CD14-positive monocyte (primary cell): ENCODE data around the gene CACNA1D. TPM values are rescaled to one million over a fixed set of nuclear protein-coding genes. Genes with fewer than 3 reads are reported as not detected.

Source experiments
- DNase-seq, 3 donors: peaks; one replicate each; pipeline ENCODE4 v3.0.0-alpha.2; 2011 to 2022
- H2AFZ ChIP-seq: 2 replicates; pipeline ENCODE4 v1.6.0; 2012; ENCODE audit warnings: mild to moderate bottlenecking, low read depth, low read length, inconsistent platforms; ENCODE audit not compliant: insufficient read depth, poor library complexity, severe bottlenecking
- H3K27ac ChIP-seq, 2 donors: 1 replicate in 1 of 2; 2 replicates in 1 of 2; pipeline ENCODE4 v1.5.1; 2012 to 2013; ENCODE audit warnings: low read length in 2 of 2, control low read depth in 1 of 2, inconsistent platforms in 1 of 2, low read depth in 1 of 2, mild to moderate bottlenecking in 1 of 2
- H3K27me3 ChIP-seq, 2 donors: one replicate each; pipeline versions ENCODE4 v1.6.0 to v1.6.1; 2011 to 2013; ENCODE audit warnings: low read length in 2 of 2; ENCODE audit not compliant: control insufficient read depth in 2 of 2, insufficient read depth in 2 of 2
- H3K36me3 ChIP-seq, 2 donors: replicated peaks in 1 of 2; 1 replicate in 1 of 2; 2 replicates in 1 of 2; pipeline versions ENCODE4 v1.5.1 to v1.6.1; 2012 to 2013; ENCODE audit warnings: low read length in 2 of 2, control low read depth in 1 of 2, inconsistent platforms in 1 of 2, mild to moderate bottlenecking in 1 of 2; ENCODE audit not compliant: insufficient read depth in 2 of 2, control insufficient read depth in 1 of 2
- H3K4me1 ChIP-seq, 2 donors: 1 replicate in 1 of 2; 2 replicates in 1 of 2; pipeline versions ENCODE4 v1.5.1 to v1.6.1; 2012 to 2013; ENCODE audit warnings: low read length in 2 of 2, control low read depth in 1 of 2, inconsistent platforms in 1 of 2, mild to moderate bottlenecking in 1 of 2, moderate library complexity in 1 of 2; ENCODE audit not compliant: insufficient read depth in 2 of 2, control insufficient read depth in 1 of 2
- H3K4me2 ChIP-seq: replicated peaks from 2 replicates; pipeline ENCODE3; 2012; ENCODE audit warnings: low read length, moderate library complexity, mild to moderate bottlenecking; ENCODE audit not compliant: poor library complexity, severe bottlenecking; ENCODE audit errors: extremely low read depth
- H3K4me3 ChIP-seq, 3 experiments: fragments of 200-600 bp in 1 of 3; sonication (generic) in 1 of 3; replicated peaks in 1 of 3; 1 replicate in 2 of 3; 2 replicates in 1 of 3; pipeline ENCODE4 v1.5.1; 2011 to 2013; ENCODE audit warnings: low read length in 3 of 3, mild to moderate bottlenecking in 3 of 3, control low read depth in 2 of 3, low read depth in 2 of 3, inconsistent platforms in 1 of 3, moderate library complexity in 1 of 3
- H3K79me2 ChIP-seq: 2 replicates; pipeline ENCODE4 v1.6.0; 2012; ENCODE audit warnings: mild to moderate bottlenecking, control low read depth, inconsistent platforms, low read length, moderate library complexity; ENCODE audit not compliant: insufficient read depth
- H3K9ac ChIP-seq: 2 replicates; pipeline ENCODE4 v1.6.0; 2017; ENCODE audit warnings: low read length, mild to moderate bottlenecking; ENCODE audit not compliant: insufficient read depth, poor library complexity, severe bottlenecking
- H3K9me3 ChIP-seq, 2 donors: replicated peaks in 1 of 2; 1 replicate in 1 of 2; 2 replicates in 1 of 2; pipeline versions ENCODE4 v1.5.1 to v1.6.1; 2012 to 2013; ENCODE audit warnings: low read length in 2 of 2, control low read depth in 1 of 2; ENCODE audit not compliant: control insufficient read depth in 1 of 2, insufficient read depth in 1 of 2
- H4K20me1 ChIP-seq: 2 replicates; pipeline ENCODE4 v1.6.0; 2012; ENCODE audit warnings: mild to moderate bottlenecking, low read length, control low read depth, moderate library complexity; ENCODE audit not compliant: insufficient read depth
- H3K27ac Mint-ChIP-seq, 7 donors: one replicate each; pipeline ENCODE4 v1.8.0; 2020; ENCODE audit warnings: mild to moderate bottlenecking in 7 of 7, mixed read lengths in 7 of 7, moderate library complexity in 6 of 7, inconsistent platforms in 2 of 7
- H3K27me3 Mint-ChIP-seq, 3 donors: one replicate each; pipeline ENCODE4 v1.8.0; 2021 to 2022; ENCODE audit warnings: low read depth in 3 of 3, mild to moderate bottlenecking in 3 of 3, mixed read lengths in 3 of 3, moderate library complexity in 3 of 3, inconsistent platforms in 1 of 3
- H3K36me3 Mint-ChIP-seq, 2 donors: one replicate each; pipeline ENCODE4 v1.8.0; 2020; ENCODE audit warnings: mixed read lengths in 2 of 2, inconsistent platforms in 1 of 2, mild to moderate bottlenecking in 1 of 2
- H3K4me1 Mint-ChIP-seq: one replicate; pipeline ENCODE4 v1.8.0; 2020; ENCODE audit warnings: mild to moderate bottlenecking, mixed read lengths
- H3K4me3 Mint-ChIP-seq, 2 donors: one replicate each; pipeline ENCODE4 v1.8.0; 2020; ENCODE audit warnings: mild to moderate bottlenecking in 2 of 2, mixed read lengths in 2 of 2, moderate library complexity in 1 of 2
- H3K9me3 Mint-ChIP-seq, 7 donors: one replicate each; pipeline ENCODE4 v1.8.0; 2020 to 2022; ENCODE audit warnings: mixed read lengths in 7 of 7, mild to moderate bottlenecking in 6 of 7, moderate library complexity in 6 of 7, inconsistent platforms in 2 of 7
- CTCF ChIP-seq: fragments of 200-600 bp; IDR thresholded peaks from one replicate; pipeline ENCODE4 v1.8.0; 2022; ENCODE audit warnings: antibody characterized with exemption, mild to moderate bottlenecking
- WGBS: methylation state at CpG from one replicate; pipeline ENCODE4 v1.1.5; 2013; ENCODE audit warnings: missing lambda C conversion rate; ENCODE audit not compliant: insufficient coverage; 5-methylcytosine and 5-hydroxymethylcytosine counted together
- intact Hi-C, 2 donors: fragments of 100-400 bp; cut with micrococcal nuclease; formaldehyde crosslinking; loops; one replicate each; pipeline versions ENCODE4 v1.15.0 to v1.15.1; 2023
- polyA plus RNA-seq, 3 donors: library from polyadenylated mRNA; depleted of rRNA in 1 of 3; unstranded in 2 of 3; stranded (reverse) in 1 of 3; fragments of 300-500 nt in 2 of 3; fragments of >200 nt in 1 of 3; fragmentation: Illumina TruSeq in 2 of 3; gene quantifications; 1 replicate in 2 of 3; 2 replicates in 1 of 3; pipeline ENCODE4 v1.2.3, GENCODE V29; 2012 to 2021

The CACNA1D gene
- polyA plus RNA-seq, 3 donors = 0.29 to 1.2 (median 0.98) TPM

DNA sequence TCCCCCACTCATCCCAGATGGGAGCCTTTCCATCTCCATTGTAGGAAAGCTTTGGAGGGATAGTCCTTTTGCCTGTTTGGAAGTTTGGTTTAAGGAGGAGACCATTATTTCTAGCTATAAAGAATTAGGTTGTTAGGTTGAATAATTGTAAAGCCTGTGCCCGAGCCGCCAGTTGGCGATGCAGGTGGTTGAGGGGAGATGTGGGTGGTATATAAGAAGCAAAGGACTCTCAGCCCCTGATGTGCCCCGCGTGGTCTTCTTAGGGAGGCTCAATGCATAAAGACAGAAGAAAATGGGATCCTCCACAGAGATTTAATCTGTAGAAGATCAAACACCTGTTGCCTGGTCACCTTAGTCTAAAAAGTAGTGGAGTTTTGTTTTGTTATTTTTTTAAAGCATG, 296.1 kb downstream of the CACNA1D start:
- no peaks in the 10 kb centered on the region for H3K79me2 ChIP-seq
- intact Hi-C loops = no loop called here

DNA sequence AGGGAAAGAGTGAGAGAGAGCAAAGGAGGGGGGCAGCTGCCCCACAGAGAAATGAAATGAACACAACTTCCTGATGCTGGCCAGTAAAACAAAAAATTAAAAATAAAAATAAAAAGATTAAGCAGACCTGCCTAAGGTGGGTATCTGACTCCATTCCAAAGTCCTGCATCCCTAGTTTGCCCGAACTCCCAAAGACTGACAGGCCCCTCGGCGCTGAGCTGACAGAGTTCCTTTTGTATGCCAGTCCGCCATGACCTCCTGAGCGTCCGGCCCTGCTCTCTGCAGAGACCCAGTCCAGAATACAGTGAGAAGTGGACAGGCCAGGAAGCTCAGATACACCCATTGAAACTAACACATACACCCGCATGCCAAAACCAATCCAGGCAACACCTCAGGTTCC, 296.9 kb downstream of the CACNA1D start:
- Mint-ChIP-seq H3K27ac (no peak overlapping the region), H3K9me3 (no peaks in the 10 kb centered on the region), H3K27me3 (peaks cover 6 to 19% (median 18%) of the 10 kb centered on the region in 3 donors), H3K36me3 (no peaks in the 10 kb centered on the region), H3K4me1 (no peaks in the 10 kb centered on the region), H3K4me3 (no peak overlapping the region)
- no peak for DNase-seq
- H3K27ac ChIP-seq = no peak overlapping the region
- no peaks in the 10 kb centered on the region for H4K20me1 ChIP-seq
- H3K36me3 ChIP-seq = no peaks in the 10 kb centered on the region
- H3K27me3 ChIP-seq = peaks cover 0 to 2% of the 10 kb centered on the region in 2 donors
- no peaks in the 10 kb centered on the region for H3K4me1 ChIP-seq
- no peak overlapping the region for H3K4me3 ChIP-seq
- H3K9me3 ChIP-seq = no peaks in the 10 kb centered on the region
- no peaks in the 10 kb centered on the region for H3K79me2 ChIP-seq
- TF ChIP-seq CTCF = no peak
- intact Hi-C loops = no loop called here
- WGBS = 98% methylated on average over 7 of the region's 7 CpGs
- H3K9ac ChIP-seq = no peak overlapping the region
- H3K4me2 ChIP-seq = no peak overlapping the region
- no peak overlapping the region for H2AFZ ChIP-seq

More for the DNA sequence above, 296.1 kb downstream of the CACNA1D start:
- H3K27ac ChIP-seq = no peak overlapping the region
- H3K9me3 Mint-ChIP-seq = no peaks in the 10 kb centered on the region
- H3K9ac ChIP-seq = no peak overlapping the region
- no peaks in the 10 kb centered on the region for H3K9me3 ChIP-seq
- H3K4me1 ChIP-seq = no peaks in the 10 kb centered on the region
- H3K4me2 ChIP-seq = no peak overlapping the region
- DNase-seq = no peak
- H3K27ac Mint-ChIP-seq = no peak overlapping the region
- no peak overlapping the region for H2AFZ ChIP-seq
- no peaks in the 10 kb centered on the region for H4K20me1 ChIP-seq
- H3K36me3 Mint-ChIP-seq = no peaks in the 10 kb centered on the region
- H3K4me3 ChIP-seq = no peak overlapping the region
- no peak for TF ChIP-seq CTCF
- H3K4me1 Mint-ChIP-seq = no peaks in the 10 kb centered on the region
- H3K27me3 Mint-ChIP-seq = peaks cover 4 to 19% (median 15%) of the 10 kb centered on the region in 3 donors
- H3K27me3 ChIP-seq = peaks cover 0 to 2% of the 10 kb centered on the region in 2 donors
- 100% methylated on average over 3 of the region's 5 CpGs for WGBS
- no peaks in the 10 kb centered on the region for H3K36me3 ChIP-seq
- no peak overlapping the region for H3K4me3 Mint-ChIP-seq
